Ishikawa (cell line): ENCODE data around the gene TMOD3.

Experiments
- EGR1 ChIP-seq: IDR thresholded peaks from 2 replicates; pipeline ENCODE4 v1.6.1; 2012
- FOXM1 ChIP-seq: IDR thresholded peaks from 2 replicates; pipeline ENCODE4 v1.6.1; 2012; ENCODE audit warnings: low read depth, borderline replicate concordance
- NFIC ChIP-seq: IDR thresholded peaks from 2 replicates; pipeline ENCODE4 v1.6.1; 2012
- RAD21 ChIP-seq: IDR thresholded peaks from 2 replicates; pipeline ENCODE4 v1.6.1; 2012; ENCODE audit warnings: low read depth
- TF ChIP-seq, protein P1 (sequence below): IDR thresholded peaks from 2 replicates; pipeline ENCODE4 v1.6.1; 2012

DNA sequence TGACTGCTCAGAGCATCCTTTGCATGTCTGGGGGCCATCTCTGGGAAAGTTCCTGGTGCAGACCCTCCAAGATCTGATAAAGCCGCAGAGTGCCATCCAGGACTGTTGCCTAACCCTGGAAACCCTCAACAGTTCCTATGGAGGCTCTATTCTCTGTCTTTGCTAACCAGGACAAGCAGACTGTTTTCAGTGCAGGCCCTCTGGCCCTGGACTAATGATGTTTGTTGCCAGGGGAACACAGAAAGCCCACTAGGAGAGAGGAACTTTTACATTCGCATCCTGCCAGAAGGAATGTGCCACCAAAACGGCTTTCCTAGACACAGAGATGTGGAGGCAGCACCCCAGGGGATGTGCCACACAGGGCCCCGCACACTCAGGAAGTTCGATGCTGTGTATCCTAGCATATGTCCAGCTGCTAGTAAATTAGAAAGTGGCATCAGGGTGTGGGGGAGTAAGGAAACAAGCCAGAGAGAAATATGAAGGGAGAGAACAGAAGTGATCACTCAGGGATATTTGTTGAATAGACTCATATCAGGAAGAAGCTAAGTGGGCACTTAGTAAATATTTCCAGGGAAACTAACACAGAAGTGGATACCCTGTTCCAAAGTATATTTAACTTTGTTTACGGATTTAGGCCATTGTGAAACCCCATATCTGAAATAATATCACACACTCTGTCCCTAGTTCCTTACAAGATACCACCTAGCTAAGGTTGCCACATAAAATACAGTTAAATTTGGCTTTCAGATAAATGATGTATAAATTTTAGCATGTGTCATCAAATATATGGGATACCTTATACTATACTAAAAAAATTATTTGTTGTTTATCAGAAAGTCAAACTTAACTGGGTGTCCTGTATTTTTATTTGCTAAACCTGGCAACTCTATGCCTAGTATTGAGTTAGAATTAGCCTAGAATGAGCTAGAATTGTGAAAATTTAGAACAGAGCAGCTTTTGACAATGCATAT is 29.9 kb upstream of the TMOD3 start:
- TF ChIP-seq, protein P1, sequence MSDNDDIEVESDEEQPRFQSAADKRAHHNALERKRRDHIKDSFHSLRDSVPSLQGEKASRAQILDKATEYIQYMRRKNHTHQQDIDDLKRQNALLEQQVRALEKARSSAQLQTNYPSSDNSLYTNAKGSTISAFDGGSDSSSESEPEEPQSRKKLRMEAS: no peak
- TF ChIP-seq FOXM1 (no peak), RAD21 (no peak), EGR1 (no peak), NFIC (no peak)
